ENCODE measurements around the gene LY86.

Gene LY86

DNA sequence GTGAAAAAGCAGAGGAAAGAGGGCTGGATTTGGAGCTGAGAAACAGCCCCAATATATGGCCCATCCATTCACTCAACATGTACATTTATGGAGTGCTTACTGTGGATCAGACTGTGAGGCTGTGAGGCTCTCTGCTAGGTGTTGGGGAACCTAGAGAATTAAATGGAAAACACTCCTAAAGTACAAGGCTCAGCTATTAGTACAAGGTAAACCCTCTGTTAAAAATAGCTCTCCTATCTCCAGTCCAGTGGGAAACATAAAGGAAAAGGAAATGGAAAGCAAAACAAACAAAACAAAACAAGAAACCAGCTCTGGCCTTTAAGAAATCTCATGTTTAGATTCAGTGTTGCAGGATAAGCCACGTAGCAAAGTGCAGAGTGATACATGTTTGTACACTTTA is 35.0 kb downstream of the LY86 start:
- no peak for DNase-seq (ENCODE audit: low spot score)

GRCh38 chr6:6624269-6624990 is 35.9 kb downstream of the LY86 start:
- DNase-seq (ENCODE audit: low spot score) = no peak

DNA sequence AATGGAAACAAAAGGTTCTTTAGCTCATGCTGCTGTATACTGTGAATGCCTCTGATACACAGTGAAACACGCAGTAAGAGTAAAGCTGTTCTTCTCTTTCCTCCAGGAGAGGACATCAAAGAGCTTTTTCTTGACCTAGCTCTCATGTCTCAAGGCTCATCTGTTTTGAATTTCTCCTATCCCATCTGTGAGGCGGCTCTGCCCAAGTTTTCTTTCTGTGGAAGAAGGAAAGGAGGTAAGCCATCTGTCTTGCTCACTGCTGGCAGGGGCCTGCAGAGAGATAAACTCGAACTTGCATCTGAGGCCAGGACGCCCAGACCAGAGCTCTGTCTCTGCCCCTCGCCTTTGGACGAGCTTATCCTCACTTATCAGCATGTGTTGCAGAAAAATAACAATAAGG is 37.7 kb downstream of the LY86 start:
- no peak for DNase-seq (ENCODE audit: low spot score)

GRCh38 chr6:6629402-6629801 is 40.9 kb downstream of the LY86 start:
- DNase-seq (ENCODE audit: low spot score) = no peak

DNA sequence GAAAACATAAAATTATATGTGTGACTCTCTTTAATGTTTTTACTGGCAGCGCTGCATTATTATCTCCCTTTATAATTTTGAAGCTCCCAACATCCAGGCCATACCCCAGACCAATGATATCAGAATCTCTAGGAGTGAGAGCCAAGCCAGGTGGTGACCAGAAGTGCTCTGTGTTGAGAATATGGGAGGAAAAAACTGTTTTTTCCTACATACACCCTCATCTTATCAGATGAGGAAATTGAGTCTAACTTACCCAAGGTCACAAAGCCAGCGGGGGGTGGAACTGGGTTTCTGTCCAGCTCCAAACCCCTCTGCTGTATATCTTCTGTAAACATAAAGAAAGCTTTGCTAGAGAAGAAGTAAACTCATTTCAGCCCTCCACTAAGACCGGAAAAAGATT is 42.5 kb downstream of the LY86 start:
- DNase-seq (ENCODE audit: low spot score) = no peak

DNA sequence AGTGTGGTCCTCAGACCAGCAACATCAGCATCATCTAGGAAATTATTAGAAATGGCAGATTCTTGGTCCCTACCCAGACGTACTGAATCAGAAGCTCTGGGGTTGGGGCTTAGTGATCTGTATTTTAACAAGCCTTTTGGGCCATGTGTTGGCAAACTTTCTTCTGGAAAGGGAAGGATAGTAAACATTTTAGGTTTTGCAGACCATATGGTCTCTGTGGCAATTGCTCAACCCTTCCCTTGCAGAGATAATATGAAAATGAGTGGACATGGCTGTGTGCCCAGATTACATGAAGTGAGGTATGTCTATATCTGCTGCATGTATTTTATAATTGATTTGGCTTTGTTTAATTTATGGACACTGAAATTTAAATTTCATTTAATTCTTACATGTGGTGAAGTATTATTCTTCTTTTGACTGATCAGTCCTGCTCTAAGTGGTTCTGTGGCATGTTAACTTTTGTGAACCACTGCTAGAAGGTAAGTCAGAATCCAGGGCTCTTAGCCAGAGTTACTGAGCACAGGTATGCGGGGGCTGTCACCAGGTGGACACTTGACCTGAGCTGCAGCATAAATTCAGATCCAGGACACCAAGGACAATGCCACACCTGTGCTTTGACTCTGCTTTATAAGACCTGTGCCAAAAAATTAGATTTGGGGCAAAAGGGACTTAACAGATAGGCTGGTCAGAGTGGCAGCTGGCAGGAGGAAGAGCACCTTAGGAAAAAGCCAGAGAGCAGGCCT is 43.2 kb downstream of the LY86 start:
- no peak for DNase-seq (ENCODE audit: low spot score)

DNA sequence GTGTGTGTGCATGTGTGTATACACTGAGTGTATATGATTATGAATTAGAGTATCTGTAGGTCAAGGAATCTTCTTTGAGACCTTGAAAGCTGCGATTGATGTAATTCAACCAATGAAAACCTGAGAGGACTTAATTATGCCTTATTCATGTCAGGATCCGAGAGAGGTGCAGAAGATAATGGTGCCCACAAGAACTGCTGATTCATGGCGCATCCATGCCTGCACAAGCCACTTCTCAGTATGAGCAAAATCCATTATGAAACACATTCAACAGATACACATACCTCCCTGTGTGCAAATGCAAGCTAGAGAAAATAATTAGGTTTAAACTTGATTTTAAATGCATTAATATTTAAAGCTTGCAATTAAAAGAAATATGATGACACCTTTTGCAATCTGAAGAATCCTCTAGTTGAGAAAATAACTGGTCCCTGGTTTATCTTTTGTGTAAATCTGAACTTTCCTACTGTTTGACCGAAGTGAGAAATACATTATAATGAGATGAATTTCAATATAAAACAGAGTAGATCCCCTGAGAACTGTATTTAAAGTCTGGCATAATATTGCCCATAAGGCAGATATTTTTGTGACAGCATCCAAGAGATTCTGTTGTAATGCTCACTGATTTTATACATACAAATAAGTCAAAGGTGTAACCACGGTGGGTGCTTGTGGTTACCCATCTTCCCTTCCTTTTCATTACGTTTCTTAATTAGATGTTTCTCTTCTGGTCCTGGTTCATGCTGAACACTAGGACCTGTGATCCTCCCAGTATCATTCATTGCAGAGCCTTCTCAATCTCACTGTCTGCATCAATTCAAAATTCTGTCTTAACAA is 45.6 kb downstream of the LY86 start:
- DNase-seq (ENCODE audit: low spot score) = no peak

GRCh38 chr6:6634735-6635075 is 46.2 kb downstream of the LY86 start:
- DNase-seq (ENCODE audit: low spot score) = no peak

DNA sequence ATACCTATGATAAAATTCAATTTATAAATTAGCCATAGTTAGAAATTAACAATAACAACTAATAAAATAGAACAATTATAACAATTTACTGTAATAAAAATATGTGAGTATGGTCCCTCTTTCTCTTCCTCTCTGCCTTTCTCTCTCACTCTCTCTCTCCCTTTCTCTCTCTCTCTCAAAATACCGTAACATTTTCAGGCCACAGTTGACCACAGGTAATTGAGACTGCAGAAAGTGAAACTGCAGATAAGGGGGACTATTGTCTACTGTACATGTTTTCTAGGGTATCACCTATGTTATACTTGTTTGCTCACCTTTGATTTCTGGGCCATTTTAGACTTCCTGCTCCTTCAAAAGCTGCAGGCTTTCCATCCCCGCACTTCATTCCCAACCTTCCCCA is 46.8 kb downstream of the LY86 start:
- DNase-seq (ENCODE audit: low spot score) = no peak

- no peak for DNase-seq (ENCODE audit: low spot score)
These were observed 47.3 kb downstream of the LY86 start for GRCh38 chr6:6635869-6636268.

GRCh38 chr6:6639572-6639971 is 51.1 kb downstream of the LY86 start:
- no peak for DNase-seq (ENCODE audit: low spot score)

DNA sequence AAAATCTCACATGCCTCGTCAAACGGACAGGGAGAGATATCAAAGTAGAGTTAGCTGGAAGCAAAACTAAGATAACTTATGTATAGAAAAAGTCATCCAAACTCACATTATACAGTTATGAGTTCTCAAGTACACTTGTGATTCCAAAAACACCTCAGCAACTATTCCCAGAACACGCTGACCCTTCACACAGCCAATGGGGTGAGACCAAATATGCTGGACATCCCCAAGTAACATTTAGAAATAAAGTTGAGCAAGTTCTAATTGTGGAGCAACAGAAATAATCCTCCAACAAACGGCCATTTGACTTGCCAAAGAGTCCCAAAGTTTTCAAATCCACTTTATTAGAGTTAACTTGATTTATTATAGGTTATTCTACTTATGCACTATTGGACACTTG is 52.4 kb downstream of the LY86 start:
- no peak for DNase-seq (ENCODE audit: low spot score)

- no peak for DNase-seq (ENCODE audit: low spot score)
These were observed 54.9 kb downstream of the LY86 start for GRCh38 chr6:6643398-6643797.

GRCh38 chr6:6645261-6645917 is 56.9 kb downstream of the LY86 start:
- no peak for DNase-seq (ENCODE audit: low spot score)

- no peak for DNase-seq (ENCODE audit: low spot score)
These were observed 57.9 kb downstream of the LY86 start for GRCh38 chr6:6646384-6646783.

- no peak for DNase-seq (ENCODE audit: low spot score)
These were observed 58.3 kb downstream of the LY86 start for GRCh38 chr6:6646859-6647258.

DNA sequence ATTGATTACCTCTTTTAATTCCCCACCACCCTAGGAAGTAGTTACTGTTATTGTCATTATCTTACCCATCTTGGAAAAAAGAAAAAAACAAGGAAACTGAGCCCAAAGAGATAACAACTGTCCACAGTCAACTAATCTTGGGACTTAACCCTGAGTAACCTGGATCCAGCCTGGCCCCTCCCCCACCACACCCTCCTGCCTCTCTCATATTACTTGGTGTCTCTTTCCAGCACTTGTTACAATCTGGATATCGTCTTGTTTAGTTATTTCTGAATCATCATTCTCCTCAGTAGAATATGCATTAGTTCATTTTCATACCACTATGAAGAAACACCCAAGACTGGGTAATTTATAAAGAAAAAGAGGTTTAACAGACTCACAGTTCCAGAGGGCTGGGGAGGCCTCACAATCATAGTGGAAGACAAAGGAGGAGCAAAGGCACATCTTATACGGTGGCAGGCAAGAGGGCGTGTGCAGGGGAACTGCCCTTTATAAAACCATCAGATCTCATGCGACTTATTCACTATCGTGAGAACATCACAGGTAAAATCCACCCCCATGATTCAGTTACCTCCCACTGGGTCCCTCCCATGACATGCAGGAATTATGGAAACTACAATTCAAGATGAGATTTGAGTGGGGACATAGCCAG is 60.3 kb downstream of the LY86 start:
- DNase-seq (ENCODE audit: low spot score) = no peak

DNA sequence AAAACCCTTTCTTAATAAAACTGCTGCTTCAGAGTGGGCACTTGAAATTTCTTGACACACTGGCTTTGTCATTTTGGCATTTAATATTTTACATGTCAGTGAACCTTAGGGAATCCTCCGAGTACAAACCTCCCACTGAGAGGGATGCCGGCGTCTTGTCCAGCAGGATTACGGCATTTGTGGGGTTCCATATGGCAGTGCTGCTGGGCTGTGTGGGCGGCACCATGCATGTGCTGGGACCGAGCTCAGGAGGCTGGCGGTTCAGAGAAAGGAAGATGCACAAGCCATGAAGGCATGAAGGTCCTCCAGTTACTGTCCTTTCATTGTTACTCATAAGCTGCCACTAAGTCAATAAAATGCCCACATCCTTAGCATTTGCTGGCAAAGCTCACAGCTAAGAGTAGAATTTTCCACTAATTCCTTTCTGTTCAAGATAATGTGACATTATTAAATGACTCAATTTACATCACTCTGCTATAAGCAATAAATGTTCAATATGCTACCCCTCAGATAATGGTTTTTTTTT is 61.4 kb downstream of the LY86 start:
- DNase-seq (ENCODE audit: low spot score) = no peak

- no peak for DNase-seq (ENCODE audit: low spot score)
These were observed 62.3 kb downstream of the LY86 start for GRCh38 chr6:6650839-6651238.

GRCh38 chr6:6651335-6651734 is 62.8 kb downstream of the LY86 start:
- no peak for DNase-seq (ENCODE audit: low spot score)

GRCh38 chr6:6652932-6653331 is 64.4 kb downstream of the LY86 start:
- no peak for DNase-seq (ENCODE audit: low spot score)

All from AG08395 (cell line).